NCI-H1417 (cell line): ENCODE measurements around the gene CCDC192.
A peak's percentile ranks its signal among the peaks of the same experiment; 100 is the strongest.

ENCODE experiments used
- DNase-seq, 3 experiments: peaks; one replicate each; lab custom pipeline; 2025; lab: John Stamatoyannopoulos, UW

The CCDC192 gene

GRCh38 chr5:127810017-127810416 is 106.8 kb downstream of the CCDC192 start:
- no peak for DNase-seq

GRCh38 chr5:127810707-127811490 is 107.7 kb downstream of the CCDC192 start:
- no peak for DNase-seq

DNA sequence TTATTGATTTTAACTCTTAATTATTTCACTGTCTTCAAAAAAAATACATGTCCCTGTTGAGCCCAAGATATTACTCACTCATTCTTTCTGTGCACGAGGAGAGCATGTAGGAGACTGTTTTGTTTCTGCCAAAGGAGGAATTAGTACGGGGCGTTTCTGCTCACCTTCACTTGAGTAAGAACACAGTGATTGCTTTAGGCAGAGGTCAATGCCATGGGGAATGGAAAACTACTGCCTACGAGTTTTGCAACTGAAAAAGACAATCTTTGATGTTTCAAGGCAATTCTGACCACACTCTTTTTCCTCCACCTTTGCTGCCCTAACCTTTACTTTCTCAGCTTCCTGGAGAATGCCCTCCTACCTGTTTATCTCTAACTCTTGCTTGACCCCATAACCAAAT is 109.4 kb downstream of the CCDC192 start:
- no peak for DNase-seq

GRCh38 chr5:127813633-127814587 is 110.7 kb downstream of the CCDC192 start:
- DNase-seq: no peak

DNA sequence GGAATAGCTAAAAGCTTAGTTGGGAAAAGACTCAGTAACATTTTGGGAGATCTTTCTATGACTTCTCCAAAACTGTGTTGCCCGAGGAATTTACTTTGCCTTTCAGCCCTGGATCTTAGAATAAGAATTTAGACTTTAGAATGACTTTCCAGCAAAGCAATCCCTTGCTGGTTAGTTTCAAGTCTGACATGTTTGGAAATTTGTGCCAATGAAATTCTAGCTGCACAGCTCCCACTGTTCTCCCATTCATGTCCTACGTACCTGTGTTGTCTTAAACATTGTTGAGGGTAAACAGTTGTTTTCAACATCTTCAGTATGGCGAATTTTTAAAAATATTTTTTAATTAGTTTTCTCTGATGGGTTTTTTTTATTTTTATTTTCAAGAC is 111.4 kb downstream of the CCDC192 start:
- DNase-seq: no peak

- DNase-seq: no peak
Observed at GRCh38 chr5:127820910-127821553, 117.8 kb downstream of the CCDC192 start.

DNA sequence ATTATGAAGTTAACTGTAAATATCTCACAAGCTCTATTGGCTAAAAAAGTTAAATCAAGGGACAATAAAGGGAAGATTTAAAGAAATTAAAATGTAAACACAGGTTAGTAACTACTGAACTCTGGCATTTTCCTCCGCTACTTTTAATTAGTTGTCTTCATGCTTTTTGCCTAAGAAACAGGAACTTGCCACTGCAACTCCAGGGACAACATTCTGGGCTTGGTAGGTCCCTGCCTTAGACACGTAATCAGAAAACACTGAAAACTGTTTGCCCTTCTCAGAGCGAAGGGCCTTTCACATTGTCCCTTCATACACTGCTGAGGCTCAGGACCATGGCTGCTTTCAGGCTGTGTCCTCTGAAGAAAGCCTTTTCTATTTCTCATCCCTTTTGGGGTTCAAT is 118.7 kb downstream of the CCDC192 start:
- DNase-seq: no peak

- DNase-seq: no peak
Observed at GRCh38 chr5:127824126-127824525, 120.9 kb downstream of the CCDC192 start.

DNA sequence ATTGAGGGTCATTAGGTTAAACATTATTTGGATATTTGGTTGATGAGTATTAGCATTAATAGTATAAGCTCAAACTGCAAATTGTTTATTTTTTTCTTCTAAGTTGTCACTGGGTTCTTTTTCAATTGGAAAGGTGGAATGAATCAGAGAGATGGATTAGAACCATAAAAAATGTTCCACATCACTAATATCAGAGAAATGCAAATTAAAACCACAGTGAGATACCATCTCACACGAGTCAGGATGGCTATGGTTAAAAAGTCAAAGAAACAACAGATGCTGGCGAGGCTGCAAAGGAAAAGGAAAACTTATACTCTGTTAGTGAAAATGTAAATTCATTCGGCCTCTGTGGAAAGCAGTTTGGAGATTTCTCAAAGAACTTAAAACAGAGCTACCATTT is 122.8 kb downstream of the CCDC192 start:
- DNase-seq: no peak

GRCh38 chr5:127827451-127827850 is 124.3 kb downstream of the CCDC192 start:
- no peak for DNase-seq

DNA sequence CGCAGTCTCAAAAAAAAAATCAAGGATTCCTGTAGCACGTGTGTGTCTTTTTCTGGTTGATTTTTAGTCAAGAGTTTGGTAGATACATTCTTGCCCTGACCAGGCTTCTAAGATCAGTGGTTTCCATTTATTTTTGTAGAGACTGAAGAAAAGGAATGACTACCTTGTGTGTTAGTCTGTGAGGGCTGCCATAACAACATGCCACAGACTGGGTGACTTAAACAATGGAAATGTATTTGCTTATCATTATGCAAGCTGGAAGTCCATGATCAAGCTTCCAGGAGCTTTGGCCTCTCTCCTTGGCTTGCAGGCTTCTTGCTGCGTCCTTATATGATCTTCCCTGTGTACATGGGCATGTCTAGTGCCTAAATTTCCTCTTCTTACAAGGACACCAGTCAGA is 127.0 kb downstream of the CCDC192 start:
- DNase-seq: no peak

DNA sequence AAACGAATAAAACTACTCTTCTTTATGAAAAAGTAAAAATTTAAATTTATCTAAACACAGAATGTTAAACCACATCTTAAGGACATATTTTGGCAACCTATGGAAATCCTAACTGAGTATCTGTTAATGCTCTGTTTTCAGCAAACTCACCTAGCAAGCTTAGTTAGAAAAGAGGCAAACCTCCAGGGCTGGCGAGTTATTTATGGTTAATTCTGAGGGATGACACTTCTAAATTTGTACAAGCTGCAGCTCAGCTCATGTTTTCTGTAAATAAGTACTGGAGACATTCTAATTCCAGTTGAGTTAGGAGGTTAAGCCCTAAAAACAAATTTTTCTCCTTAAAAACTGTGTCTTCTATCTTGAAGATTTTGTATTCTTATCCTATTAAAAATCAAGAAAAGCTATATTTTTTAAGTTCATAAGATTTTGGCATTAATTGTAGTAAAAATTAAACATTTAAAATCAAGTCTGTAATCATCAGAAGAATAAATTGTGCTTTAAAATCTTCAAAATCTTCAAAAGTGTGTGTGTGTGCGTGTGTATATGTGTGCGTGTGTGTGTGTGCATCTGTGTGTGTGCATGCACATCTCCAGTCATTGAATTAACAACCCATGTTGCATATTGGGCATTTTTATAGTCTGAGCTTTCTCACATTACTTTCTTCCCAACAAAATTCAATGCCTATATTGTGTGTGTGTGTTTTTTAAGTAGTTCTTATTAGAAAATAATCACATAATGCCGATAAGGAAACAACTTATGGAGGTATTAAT is 127.8 kb downstream of the CCDC192 start:
- no peak for DNase-seq

DNA sequence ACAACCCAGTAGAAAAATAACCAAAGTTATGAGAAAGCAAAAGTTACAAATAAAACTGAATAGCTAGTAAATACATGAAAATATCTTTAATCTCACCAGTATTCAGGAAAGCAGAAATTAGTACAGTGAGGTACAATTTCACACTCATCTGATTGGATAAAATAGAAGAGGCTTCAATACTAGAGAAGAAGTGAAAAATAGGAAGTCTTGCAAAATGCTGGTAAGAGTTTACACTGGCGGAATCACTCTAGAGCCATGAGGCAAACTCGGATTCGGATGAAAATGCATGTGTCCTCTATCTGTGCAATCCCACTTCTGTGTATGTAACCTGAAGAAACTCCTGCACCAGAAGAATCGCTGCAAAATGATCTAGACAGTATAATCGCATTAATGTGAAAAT is 128.9 kb downstream of the CCDC192 start:
- no peak for DNase-seq

DNA sequence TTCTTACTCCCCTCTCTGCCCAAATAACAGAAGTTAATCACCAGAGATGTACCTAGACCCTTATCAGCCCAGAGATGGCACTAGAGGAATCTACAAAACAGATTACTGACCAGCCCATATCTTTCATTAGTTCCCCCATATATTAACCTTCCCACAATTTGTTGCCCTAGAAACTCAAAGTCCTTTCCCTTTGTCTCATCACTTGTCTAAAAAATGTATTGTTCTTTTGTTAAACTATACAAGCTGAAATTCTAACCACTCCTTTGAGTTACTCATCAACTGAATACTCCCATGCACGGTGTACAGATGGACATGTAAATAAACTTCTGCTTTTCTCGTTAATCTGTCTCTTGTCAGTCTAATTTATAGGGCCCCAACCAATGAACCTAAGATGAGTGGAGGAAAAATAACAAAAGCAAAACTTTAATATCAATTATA is 130.9 kb downstream of the CCDC192 start:
- DNase-seq: peak in 2 of 3 experiments; percentile 1 to 34

- peak in 1 of 3 experiments; percentile 34 for DNase-seq
Observed at GRCh38 chr5:127834554-127834953, 131.4 kb downstream of the CCDC192 start.

GRCh38 chr5:127838661-127839060 is 135.5 kb downstream of the CCDC192 start:
- no peak for DNase-seq

DNA sequence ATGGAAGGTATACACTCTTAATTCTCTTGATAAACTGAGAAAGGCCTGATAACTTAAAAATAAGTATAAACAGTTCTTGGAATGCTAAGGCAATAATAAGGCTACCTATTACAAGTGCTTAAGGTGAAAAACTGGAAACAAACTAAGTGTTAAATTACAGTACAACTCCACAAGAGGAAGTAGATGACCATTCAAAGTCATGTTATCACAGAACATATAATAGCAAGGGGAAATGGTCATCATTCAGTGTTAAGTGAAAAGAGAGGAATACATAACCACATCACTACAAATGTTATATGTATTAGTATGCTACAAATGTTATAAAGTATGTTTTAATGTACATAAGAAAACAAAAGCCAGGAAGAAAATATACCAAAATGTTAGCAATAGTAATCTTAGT is 135.9 kb downstream of the CCDC192 start:
- DNase-seq: no peak

DNA sequence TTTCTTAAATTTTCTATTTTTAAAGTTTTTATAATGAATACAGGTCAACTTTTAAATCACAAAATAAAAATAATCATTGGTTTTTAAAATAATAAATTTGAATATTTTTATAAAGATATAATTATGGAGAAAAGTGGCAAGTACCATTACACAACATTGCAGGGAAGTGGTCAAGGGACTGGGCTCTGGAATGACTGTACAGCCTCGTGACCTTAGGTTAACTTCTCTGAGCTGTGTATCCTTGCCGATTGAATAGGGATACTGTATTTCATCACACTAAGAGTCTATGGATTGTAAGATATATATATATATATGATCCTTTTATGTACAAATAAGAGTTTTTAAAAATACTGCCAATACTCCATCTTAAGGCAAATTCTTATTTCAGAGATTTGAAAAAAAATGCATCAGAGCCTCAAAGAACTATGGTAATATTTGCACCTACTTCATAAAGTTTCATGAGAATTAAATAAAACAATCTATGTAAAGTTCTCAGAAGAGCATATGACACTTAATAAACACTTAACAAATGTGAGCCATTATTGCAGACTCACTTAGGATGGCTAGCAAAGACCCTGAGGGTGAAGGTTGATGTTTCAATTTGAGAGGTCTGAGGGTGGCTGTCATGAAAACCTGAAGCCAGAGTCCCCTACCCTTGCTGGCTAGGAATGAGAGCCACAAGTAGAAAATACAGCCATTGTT is 136.5 kb downstream of the CCDC192 start:
- DNase-seq: no peak

- no peak for DNase-seq
Observed at GRCh38 chr5:127840198-127840524, 137.0 kb downstream of the CCDC192 start.

GRCh38 chr5:127840809-127841208 is 137.6 kb downstream of the CCDC192 start:
- DNase-seq: no peak

DNA sequence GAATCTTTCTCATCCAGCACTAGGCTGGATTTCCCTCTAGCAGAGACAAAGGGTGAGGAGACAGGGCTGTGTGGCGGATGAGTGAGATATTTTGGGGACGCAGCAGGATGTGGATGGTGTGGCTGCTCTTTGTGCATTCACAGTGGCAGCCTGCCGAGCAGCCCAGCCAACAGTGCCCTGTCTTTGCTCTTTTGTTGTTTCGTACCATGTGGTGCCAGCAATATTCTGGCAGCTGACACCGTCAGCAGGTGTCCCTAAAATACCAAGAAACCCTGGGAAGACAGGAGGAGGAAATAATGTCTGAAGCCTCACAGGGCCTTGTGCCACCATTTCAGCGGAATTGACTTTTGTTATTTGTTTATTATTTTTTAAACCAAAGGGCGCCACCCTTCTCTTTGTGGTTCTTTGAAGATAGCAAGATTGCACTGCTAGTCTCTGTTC is 141.4 kb downstream of the CCDC192 start:
- DNase-seq: no peak
